ENCODE data around the gene PTGER1. TPM values are rescaled to one million over a fixed set of nuclear protein-coding genes. Genes with fewer than 3 reads are reported as not detected.

PTGER1 gene
- total and polyA plus RNA-seq, 2 of the 4 experiments (the other 2 are of a cell fraction), result 0.54 to 0.60 TPM

DNA sequence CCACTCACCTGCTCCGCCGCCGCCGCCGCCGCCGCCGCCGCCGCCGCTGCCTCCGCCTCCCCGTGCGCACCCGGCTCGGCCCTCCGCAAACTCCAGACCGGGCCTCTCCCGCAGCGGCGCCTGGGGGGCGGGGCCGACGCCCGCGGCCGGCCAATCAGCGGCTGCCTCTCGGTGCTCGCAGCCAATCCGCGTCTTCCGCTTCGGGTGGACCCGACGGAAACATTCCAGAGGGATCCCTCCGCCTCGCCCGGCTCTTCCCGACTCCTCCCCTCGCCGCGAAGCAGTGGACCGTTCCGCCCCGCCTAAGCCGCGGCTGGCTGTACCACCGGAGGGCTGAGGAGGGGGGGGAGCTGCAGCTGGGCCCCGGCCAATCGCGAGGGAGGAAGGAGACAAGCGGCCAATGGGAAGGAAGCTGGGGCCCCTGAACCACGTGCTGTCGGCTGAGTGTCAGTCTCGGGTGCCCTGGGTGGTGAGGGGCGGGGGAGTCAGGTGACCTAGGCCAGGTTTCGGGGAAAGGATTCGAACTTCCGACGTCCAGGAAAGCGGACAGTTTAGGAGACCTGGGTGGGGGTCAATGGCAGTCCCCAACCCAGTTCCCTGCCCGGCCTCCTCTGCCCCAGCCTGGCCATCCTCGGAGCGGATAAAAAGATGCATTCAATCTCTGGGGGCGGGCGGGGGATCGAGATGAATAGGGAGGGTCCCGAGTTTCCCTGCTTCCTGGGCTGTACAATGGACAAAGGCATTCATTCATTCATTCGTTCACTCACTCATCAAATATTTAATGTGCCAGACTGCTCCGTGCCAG, 21.1 kb upstream of the PTGER1 start, which contains the start of gene GIPC1:
TSS of gene GIPC1 (minus strand) at position 99 of the 805 bp plus-strand sequence. CDS start 13,151 bp downstream, outside the sequence.
- peak; percentile 99 for ATAC-seq (ENCODE audit: low read depth)
- POLR2A ChIA-PET (ENCODE audit: unreplicated experiment), result no interaction called here

More for the DNA sequence above, 21.1 kb upstream of the PTGER1 start, which contains the start of gene GIPC1:
- Histone ChIP-seq H3K18ac (ENCODE audit: low read depth, low read length) (no peak within 1 kb of the TSS), H3K23ac (ENCODE audit: low read depth, low read length) (peak within 1 kb of the TSS; percentile 32), H2BK5ac (ENCODE audit: low read depth, low read length, poor library complexity, severe bottlenecking) (peak within 1 kb of the TSS; percentile 79), H4K20me1 (ENCODE audit: insufficient read depth, low read length) (peaks cover 24% of the 10 kb centered on the region), H3K27ac (ENCODE audit: insufficient read depth, low read length) (peak within 1 kb of the TSS; percentile 62), H2BK20ac (ENCODE audit: low read depth, low read length) (no peak within 1 kb of the TSS), H3K9ac (ENCODE audit: low read depth, low read length) (peak within 1 kb of the TSS; percentile 73), H3K9me3 (ENCODE audit: control insufficient read depth, insufficient read depth, low read length) (no peaks in the 10 kb centered on the region), H3K36me3 (ENCODE audit: control insufficient read depth, insufficient read depth, low read length) (peaks cover 11% of the 10 kb centered on the region), H4K8ac (ENCODE audit: low read depth in 2 of 2, low read length in 2 of 2) (peak within 1 kb of the TSS; percentile 45 to 62), H2BK120ac (ENCODE audit: low read depth, low read length) (peak within 1 kb of the TSS; percentile 38), H3K79me1 (ENCODE audit: low read depth in 1 of 2, low read length in 2 of 2) (peaks cover 20 to 36% of the 10 kb centered on the region in 2 experiments), H3K14ac (replicated peaks; ENCODE audit: low read depth, low read length) (peak within 1 kb of the TSS; percentile 93), H3K4me3 (ENCODE audit: insufficient read depth, low read depth, low read length) (peak within 1 kb of the TSS; percentile 100), H3K27me3 (ENCODE audit: control insufficient read depth, insufficient read depth, low read length) (no peaks in the 10 kb centered on the region), H3K4me2 (ENCODE audit: low read depth, low read length) (peak within 1 kb of the TSS; percentile 99), H4K91ac (ENCODE audit: insufficient read depth, low read depth, low read length) (peak within 1 kb of the TSS; percentile 31), H3K9me1 (ENCODE audit: insufficient read depth, low read length) (peaks cover 11% of the 10 kb centered on the region), H2AK5ac (ENCODE audit: low read depth, low read length) (peak within 1 kb of the TSS; percentile 92), H4K5ac (ENCODE audit: low read depth, low read length) (peak within 1 kb of the TSS; percentile 78; the same call in 1 of the 2 replicates), H3K4ac (ENCODE audit: low read depth, low read length) (peak within 1 kb of the TSS; percentile 70), H3K4me1 (ENCODE audit: control insufficient read depth, insufficient read depth, low read length) (peaks cover 8% of the 10 kb centered on the region), H3K56ac (ENCODE audit: extremely low read depth, insufficient read depth, low read length) (peak within 1 kb of the TSS; percentile 68; the same call in 1 of the 2 replicates), H2AFZ (replicated peaks; ENCODE audit: low read length, poor library complexity) (peak within 1 kb of the TSS; percentile 92), H2BK15ac (ENCODE audit: low read depth, low read length) (0 out of 3 replicates have a peak within 1 kb of the TSS, but pooled peaks have one; percentile 12), H2AK9ac (replicated peaks; ENCODE audit: low read depth, low read length, poor library complexity) (peak within 1 kb of the TSS; percentile 99)
- BruUV-seq (replicated peaks), result no TSS peak
- dilution Hi-C loops (cut with HindIII; ENCODE audit: low sequenced_read_pairs, unreplicated experiment) (no loop called here), intact Hi-C loops (cut with micrococcal nuclease) (no loop called here), in situ Hi-C loops (cut with MboI; ENCODE audit: low sequenced_read_pairs) (no loop called here)
- WGBS, 2 experiments (ENCODE audit: extremely low coverage in 2 of 2, insufficient read length in 1 of 2), result 0% methylated on average over 16 of the region's 71 CpGs; no CpG with 5 or more reads in 1 of the 2 experiments
- peak; percentile 99 for DNase-seq
- no peak for TF ChIP-seq MAFK (IDR thresholded peaks at IDR 0.05; ENCODE audit: low read depth, low read length)
- peak; percentile 96 for TF ChIP-seq BHLHE40 (IDR thresholded peaks at IDR 0.05; ENCODE audit: low read depth, low read length)
- TF ChIP-seq, protein P1, sequence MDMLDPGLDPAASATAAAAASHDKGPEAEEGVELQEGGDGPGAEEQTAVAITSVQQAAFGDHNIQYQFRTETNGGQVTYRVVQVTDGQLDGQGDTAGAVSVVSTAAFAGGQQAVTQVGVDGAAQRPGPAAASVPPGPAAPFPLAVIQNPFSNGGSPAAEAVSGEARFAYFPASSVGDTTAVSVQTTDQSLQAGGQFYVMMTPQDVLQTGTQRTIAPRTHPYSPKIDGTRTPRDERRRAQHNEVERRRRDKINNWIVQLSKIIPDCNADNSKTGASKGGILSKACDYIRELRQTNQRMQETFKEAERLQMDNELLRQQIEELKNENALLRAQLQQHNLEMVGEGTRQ (IDR thresholded peaks at IDR 0.05; ENCODE audit: low read depth, low read length), result peak; percentile 96
- TF ChIP-seq SMC3 (IDR thresholded peaks at IDR 0.05; ENCODE audit: low read depth, low read length), result no peak
- TF ChIP-seq CHD1 (IDR thresholded peaks at IDR 0.05; ENCODE audit: low read depth, low read length), result peak; percentile 94; the same call in 1 of the 2 replicates
- TF ChIP-seq RFX5 (IDR thresholded peaks at IDR 0.05; ENCODE audit: low read depth, low read length), result 0 out of 2 replicates have a peak, but pooled peaks have one; percentile 54
- TF ChIP-seq MXI1 (IDR thresholded peaks at IDR 0.05; ENCODE audit: borderline replicate concordance, low read depth, low read length), result peak; percentile 49; the same call in 1 of the 2 replicates
- peak; percentile 83; the same call in 1 of the 2 replicates for TF ChIP-seq MAZ (IDR thresholded peaks at IDR 0.05; ENCODE audit: borderline replicate concordance, low read depth, low read length)
- no peak for TF ChIP-seq NFE2L2 (IDR thresholded peaks at IDR 0.05; ENCODE audit: low read depth, low read length)
- no peak for TF ChIP-seq ELK1 (IDR thresholded peaks at IDR 0.05; ENCODE audit: borderline replicate concordance, low read depth, low read length)
- TF ChIP-seq FOS (IDR thresholded peaks at IDR 0.05; ENCODE audit: low read depth, low read length), result peak; percentile 40; the same call in 1 of the 2 replicates
- no peak for TF ChIP-seq RCOR1 (IDR thresholded peaks at IDR 0.05; ENCODE audit: insufficient replicate concordance, low read length)
- peak; percentile 31; the same call in 1 of the 2 replicates for TF ChIP-seq POLR2A (IDR thresholded peaks at IDR 0.05; ENCODE audit: low read depth, low read length)
- TF ChIP-seq CEBPB (IDR thresholded peaks at IDR 0.05; ENCODE audit: low read depth, low read length), result no peak
- CTCF ChIA-PET, result no interaction called here
